Activated T-helper 17 cell treated with anti-CD3 and anti-CD28 coated beads, Interleukin-2, amount 50 U/mL, for 72 hours (primary cell): ENCODE results near the gene GZMM. TPM values are rescaled to one million over a fixed set of nuclear protein-coding genes. Genes with fewer than 3 reads are reported as not detected.
A peak's percentile ranks its signal among the peaks of the same experiment; 100 is the strongest.

Source experiments
- ATAC-seq: fragments of 150-1000 bp; cut with Tn5 transposase; replicated peaks from 2 replicates; pipeline ENCODE4 v1.10.0; 2021; ENCODE audit warnings: mild to moderate bottlenecking, moderate library complexity
- H3K27ac Mint-ChIP-seq: one replicate; pipeline ENCODE4 v1.8.0; 2022; ENCODE audit warnings: mixed read lengths
- H3K27me3 Mint-ChIP-seq: one replicate; pipeline ENCODE4 v1.8.0; 2022; ENCODE audit warnings: mixed read lengths
- H3K36me3 Mint-ChIP-seq: one replicate; pipeline ENCODE4 v1.8.0; 2022; ENCODE audit warnings: low read depth, mild to moderate bottlenecking, mixed read lengths
- H3K4me1 Mint-ChIP-seq: one replicate; pipeline ENCODE4 v1.8.0; 2022; ENCODE audit warnings: mixed read lengths
- H3K4me3 Mint-ChIP-seq: one replicate; pipeline ENCODE4 v1.8.0; 2022; ENCODE audit warnings: mild to moderate bottlenecking, mixed read lengths
- H3K9me3 Mint-ChIP-seq: one replicate; pipeline ENCODE4 v1.8.0; 2022; ENCODE audit warnings: mixed read lengths
- total RNA-seq, 2 donors: library from RNA; stranded (reverse); gene quantifications; one replicate each; pipeline ENCODE4 v1.2.3, GENCODE V29; 2022

GZMM gene
- total RNA-seq, 2 donors from 2014 or later: 30.5 to 31.3 TPM

DNA sequence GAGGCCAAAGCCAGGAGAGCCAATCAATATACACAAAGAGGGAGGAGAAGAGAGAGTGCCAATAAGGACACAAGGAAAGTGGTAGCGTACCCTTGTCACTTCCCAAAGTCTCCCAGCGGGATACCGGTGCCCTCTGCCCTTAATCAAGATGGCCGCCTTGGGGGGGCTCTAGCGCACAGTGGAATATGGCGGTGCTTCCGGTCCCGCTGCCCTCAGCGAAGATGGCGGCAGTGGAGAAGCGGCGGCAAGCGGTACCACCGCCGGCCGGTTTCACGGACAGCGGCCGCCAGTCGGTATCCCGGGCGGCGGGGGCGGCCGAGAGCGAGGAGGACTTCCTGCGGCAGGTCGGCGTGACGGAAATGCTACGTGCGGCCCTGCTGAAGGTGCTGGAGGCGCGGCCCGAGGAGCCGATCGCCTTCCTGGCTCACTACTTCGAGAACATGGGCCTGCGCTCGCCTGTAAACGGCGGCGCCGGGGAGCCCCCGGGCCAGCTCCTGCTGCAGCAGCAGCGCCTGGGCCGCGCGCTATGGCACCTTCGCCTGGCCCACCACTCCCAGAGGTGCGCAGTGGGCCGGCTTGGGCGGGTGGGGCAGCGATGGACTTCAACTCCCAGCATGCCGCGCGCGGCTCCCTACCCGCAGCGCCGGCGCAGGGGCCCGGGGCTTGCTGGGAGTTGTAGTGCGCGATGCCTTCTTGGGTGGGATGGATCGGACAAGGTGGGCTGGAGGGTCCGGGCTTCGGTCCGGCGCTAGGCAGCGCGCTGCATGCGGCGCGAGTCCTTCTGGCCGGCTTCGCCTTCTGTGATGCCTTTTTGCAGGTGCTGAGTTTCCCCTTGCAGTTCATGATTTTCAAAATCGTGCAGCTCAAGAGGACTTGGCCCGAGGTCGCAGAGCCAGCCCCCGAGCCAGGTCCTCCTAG, 36.3 kb upstream of the GZMM start, which contains the start of gene TPGS1:
Gene TPGS1 (plus strand): TSS at position 212 of the 918 bp plus-strand sequence. CDS start 10 bp downstream, at position 222.
- Mint-ChIP-seq H3K4me3 (peak within 1 kb of the TSS; percentile 87), H3K4me1 (peaks cover 22% of the 10 kb centered on the region), H3K9me3 (no peaks in the 10 kb centered on the region), H3K27me3 (no peaks in the 10 kb centered on the region), H3K27ac (peak within 1 kb of the TSS; percentile 99), H3K36me3 (peaks cover 14% of the 10 kb centered on the region)
- ATAC-seq: peak; percentile 68

DNA sequence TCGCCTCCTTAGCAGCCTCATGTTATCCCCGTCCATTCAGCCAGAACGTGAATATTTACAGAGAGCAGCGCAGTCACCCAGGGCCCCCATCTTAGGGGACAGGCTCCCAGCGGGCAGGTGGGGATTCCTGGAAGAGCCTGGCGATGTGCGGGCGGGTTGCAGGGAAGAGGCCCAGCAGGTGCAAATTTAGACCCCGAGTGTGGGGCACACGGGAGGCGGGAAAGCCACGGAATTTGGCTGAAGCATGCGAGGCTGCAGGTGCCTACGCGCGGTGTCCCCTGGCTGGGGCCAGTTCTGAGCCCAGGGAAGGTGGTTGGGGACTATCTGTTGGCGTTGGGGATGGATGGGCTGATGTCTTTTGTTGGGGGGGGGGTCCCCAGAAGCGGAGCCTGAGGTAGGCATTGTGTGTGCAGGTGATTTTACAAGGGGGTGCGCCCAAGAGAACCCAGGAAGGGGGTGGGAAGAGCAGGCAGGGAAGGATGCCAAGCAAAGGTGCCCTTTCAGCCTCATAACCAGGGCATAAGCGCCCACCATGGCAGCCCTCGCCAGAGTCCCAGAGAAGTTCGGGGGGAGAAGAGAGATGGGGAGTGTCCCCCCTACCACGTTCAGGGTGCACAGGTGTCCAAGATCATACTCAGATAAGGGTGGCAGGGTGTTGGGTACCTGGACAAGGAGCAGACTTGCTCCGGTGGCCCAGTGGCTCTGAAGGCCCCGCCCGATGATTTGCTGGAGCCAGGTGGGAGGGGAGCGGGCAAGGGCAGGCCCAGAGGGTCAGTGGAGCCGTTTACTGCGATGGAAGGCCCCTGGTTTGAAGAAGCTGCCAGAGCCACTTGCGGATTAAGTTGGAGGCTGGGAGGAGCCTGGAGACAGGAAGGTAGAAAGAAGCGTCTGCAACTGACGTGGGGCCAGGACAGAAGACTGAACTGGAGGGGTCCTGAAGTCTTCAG, 35.4 kb upstream of the GZMM start:
- Mint-ChIP-seq H3K9me3 (no peaks in the 10 kb centered on the region), H3K27ac (peak overlapping the region; percentile 93), H3K27me3 (no peaks in the 10 kb centered on the region), H3K4me3 (peak overlapping the region; percentile 87), H3K4me1 (peaks cover 22% of the 10 kb centered on the region), H3K36me3 (peaks cover 14% of the 10 kb centered on the region)
- no peak for ATAC-seq

DNA sequence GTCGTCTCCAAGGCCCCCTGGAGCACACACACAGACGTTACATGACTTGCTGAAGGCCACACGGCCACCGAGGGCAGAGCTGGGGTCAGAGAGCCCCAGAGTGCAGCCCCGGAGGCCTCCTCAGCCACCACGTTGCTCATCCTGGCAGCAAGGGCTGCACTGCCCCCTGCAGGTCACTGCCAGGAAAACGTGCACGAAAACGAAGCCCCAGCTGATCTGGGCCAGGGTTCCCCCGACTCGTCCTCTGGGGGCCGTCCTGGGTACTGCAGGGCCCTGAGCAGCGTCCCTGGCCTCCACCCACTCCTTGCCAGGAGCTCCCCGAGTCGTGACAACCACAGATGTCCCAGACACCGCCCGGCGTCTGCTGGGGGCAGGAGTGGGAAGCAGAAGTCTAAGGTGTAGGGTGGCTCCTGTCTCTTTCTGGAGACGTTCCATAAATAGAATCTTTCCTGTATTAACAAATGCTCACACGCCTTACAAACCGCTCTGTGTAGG, 33.2 kb upstream of the GZMM start:
- H3K27me3 Mint-ChIP-seq: no peaks in the 10 kb centered on the region
- H3K9me3 Mint-ChIP-seq: no peaks in the 10 kb centered on the region
- H3K36me3 Mint-ChIP-seq: peaks cover 14% of the 10 kb centered on the region
- peak overlapping the region; percentile 87 for H3K4me3 Mint-ChIP-seq
- peak; percentile 49 for ATAC-seq
- peak overlapping the region; percentile 99 for H3K27ac Mint-ChIP-seq
- peaks cover 26% of the 10 kb centered on the region for H3K4me1 Mint-ChIP-seq

DNA sequence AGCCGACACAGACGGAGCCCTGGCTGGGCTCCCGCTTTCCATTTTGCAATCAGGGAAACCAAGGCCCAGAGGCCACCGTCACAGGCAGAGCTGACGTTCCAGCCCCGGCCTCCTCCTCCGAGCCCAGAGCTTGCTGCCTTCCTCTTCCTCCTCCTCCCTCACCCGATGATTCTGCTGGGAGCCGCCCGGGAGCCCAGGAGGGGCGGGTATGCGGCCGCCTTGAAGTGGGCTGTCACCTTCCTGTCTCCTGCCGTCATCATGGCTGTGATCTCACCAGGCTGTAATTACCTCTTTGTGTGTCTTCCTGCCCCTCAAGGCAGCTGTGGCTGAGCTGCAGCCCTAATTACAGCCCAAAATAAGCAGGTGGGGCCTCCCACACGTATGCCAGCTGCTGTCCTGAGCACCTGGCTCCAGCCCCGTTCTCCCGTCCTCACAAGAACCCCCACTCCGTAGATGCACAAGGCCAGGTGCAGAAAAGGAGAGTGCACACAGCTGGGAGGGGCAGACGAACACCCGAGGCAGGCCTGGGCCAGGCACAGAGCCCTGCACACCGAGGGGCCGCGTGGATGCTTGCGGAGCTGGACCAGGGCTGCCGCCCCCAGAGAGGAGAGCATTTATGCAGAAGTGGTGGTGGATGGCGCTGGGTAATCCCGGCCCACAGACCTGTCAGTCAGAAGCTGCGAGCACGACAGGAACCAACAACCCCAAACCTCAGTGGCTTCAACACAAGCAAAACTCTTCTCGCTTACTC, 32.6 kb upstream of the GZMM start:
- Mint-ChIP-seq H3K9me3 (no peaks in the 10 kb centered on the region), H3K27me3 (no peaks in the 10 kb centered on the region), H3K4me1 (peaks cover 26% of the 10 kb centered on the region), H3K27ac (peak overlapping the region; percentile 99), H3K36me3 (peaks cover 14% of the 10 kb centered on the region), H3K4me3 (peak overlapping the region; percentile 87)
- peak; percentile 53 for ATAC-seq

DNA sequence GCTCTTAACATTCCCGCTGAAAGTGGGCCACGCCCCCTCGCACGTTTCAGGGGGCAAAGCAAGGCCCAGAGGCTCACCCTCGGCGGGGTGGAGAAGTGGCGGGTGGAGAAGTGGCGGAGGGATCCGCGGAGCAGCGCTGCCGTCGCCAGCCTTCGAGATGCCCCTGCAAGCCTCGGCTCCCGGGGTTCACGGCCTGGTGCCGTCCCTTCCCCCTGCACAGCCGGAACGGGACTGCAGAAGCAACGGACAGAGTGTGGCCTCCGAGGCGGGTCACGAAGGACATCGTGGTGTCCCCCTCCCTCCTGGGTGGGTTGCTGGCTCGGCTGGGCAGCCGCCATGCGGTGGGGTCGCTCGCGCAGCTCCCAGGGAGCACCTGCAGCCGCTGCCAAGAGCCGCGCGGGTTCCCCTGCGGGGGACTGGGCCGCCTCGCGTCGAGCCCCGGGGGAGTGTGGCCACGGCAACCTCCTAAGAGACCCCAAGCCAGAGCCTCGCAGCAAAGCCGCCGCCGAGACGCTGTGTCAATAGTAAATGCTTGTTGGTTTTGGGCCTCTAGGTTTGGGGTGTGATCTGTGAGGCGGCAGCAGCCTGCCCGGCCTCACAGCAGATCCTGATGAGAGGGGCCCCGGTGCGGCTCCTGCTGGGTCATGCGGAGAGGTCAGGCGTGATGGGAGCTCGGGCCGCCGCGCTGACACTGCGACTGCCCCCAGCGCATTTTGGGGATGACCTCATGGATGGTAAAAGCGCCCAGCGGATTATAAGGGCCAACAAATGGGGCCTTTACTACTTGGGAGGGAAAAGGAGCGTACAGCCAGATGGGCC, 31.1 kb upstream of the GZMM start:
- no peak overlapping the region for H3K4me3 Mint-ChIP-seq
- peaks cover 6% of the 10 kb centered on the region for H3K36me3 Mint-ChIP-seq
- H3K4me1 Mint-ChIP-seq: peaks cover 30% of the 10 kb centered on the region
- ATAC-seq: no peak
- H3K27ac Mint-ChIP-seq: peak overlapping the region; percentile 99
- H3K9me3 Mint-ChIP-seq: no peaks in the 10 kb centered on the region
- no peaks in the 10 kb centered on the region for H3K27me3 Mint-ChIP-seq

DNA sequence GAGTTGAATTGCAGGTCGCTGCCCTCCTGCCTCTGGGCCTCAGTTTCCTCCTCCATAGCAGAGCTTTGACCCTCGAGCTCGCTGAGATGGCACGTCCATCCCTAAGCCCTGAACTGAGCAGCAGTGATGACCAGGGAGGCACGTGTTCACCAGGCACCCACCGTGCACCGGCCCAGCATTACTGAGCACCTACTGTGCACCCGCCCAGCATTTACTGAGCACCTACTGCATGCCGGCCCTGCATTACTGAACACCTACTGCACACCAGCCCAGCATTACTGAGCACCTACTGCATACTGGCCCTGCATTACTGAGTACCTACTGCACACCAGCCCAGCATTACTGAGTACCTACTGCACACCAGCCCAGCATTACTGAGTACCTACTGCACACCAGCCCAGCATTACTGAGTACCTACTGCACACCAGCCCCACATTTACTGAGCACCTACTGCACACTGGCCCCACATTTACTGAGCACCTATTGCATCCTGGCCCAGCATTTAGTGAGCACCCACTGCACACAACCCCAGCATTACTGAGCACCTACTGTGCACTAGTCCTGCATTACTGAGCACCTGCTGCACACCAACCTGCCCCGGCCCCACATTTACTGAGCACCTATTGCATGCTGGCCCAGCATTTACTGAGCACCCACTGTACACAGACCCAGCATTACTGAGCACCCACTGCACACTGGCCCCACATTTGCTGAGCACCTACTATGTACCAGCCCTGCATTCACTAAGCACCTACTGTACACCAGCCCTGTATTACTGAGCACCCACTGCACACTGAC, 30.3 kb upstream of the GZMM start:
- Mint-ChIP-seq H3K27ac (peak overlapping the region; percentile 18), H3K27me3 (no peaks in the 10 kb centered on the region), H3K9me3 (no peaks in the 10 kb centered on the region), H3K36me3 (peaks cover 6% of the 10 kb centered on the region), H3K4me1 (peaks cover 25% of the 10 kb centered on the region), H3K4me3 (no peak overlapping the region)
- ATAC-seq: no peak

DNA sequence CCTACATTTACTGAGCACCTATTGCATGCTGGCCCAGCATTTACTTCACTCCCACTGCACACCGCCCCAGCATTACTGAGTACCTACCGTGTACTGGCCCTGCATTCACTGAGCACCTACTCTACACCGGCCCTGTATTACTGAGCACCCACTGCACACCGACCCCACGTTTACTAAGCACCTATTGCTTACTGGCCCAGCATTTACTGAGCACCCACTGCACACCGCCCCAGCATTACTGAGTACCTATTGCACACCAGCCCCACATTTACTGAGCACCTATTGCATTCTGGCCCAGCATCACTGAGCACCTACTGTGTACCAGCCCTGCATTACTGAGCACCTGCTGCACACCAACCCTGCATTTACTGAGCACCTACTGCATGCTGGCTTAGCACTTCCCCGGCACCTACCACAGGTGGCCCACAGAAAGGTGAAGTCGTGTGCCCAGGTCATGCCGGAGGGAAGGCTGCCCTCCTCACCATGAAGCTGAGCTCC, 29.6 kb upstream of the GZMM start:
- Mint-ChIP-seq H3K4me1 (peaks cover 20% of the 10 kb centered on the region), H3K36me3 (peaks cover 6% of the 10 kb centered on the region), H3K4me3 (no peak overlapping the region), H3K27me3 (no peaks in the 10 kb centered on the region), H3K9me3 (no peaks in the 10 kb centered on the region), H3K27ac (peak overlapping the region; percentile 18)
- no peak for ATAC-seq

DNA sequence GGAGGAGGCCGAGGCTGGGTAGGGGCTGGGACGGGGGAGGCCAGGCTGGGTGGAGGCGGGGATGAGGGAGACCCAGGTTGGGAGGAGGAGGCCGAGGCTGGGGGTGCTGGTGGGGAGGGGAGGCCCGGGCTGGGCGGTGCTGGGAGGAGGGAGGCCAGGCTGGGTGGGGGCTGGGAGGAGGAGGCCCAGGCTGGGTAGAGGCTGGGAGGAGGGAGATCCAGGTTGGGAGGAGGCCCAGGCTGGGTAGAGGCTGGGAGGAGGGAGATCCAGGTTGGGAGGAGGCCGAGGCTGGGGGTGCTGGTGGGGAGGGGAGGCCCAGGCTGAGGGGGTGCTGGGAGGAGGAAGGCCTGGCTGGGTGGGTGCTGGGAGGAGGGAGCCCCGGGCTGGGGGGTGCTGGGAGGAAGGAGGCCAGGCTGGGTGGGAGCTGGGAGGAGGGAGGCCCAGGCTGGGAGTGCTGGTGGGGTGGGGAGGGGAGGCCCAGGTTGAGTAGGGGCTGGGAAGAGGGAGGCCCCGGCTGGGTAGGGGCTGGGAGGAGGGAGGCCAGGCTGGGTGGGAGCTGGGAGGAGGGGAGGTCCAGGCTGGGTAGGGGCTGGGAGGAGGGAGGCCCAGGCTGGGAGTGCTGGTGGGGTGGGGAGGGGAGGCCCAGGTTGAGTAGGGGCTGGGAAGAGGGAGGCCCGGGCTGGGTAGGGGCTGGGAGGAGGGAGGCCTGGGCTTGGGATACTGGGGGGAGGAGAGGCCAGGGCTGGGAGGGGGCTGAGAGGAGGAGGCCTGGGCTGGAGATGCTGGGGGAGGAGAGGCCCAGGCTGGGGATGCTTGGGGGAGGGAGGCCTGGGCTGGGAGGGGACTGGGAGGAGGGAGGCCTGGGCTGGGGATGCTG, 25.9 kb upstream of the GZMM start:
- Mint-ChIP-seq H3K4me3 (no peak overlapping the region), H3K36me3 (no peaks in the 10 kb centered on the region), H3K9me3 (no peaks in the 10 kb centered on the region), H3K4me1 (peaks cover 12% of the 10 kb centered on the region), H3K27ac (no peak overlapping the region), H3K27me3 (no peaks in the 10 kb centered on the region)
- ATAC-seq: no peak

DNA sequence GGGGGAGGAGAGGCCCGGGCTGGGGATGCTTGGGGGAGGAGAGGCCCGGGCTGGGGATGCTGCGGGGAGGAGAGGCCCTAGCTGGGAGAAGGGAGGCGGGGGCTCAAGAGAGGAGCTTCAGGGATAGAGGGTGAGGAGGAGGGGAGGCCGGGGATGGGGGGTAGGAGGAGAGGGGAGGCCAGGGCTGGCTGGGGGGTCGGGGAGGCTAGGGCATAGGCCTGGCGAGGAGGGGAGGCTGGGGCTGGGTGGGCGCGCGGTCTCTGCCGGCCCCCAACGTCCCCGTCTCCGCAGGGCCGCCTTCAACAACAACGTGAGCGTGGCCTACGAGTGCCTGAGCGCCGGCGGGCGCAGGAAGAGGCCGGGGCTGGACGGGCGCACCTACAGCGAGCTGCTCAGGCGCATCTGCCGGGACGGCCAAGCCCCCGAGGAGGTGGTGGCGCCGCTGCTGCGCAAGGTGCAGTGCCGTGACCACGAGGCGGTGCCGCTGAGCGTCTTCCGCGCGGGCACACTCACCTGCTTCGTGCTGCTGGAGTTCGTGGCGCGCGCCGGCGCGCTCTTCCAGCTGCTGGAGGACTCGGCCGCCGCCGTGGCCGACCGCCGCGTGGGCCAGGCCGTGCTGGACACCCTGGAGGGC, 25.1 kb upstream of the GZMM start:
- Mint-ChIP-seq H3K4me3 (no peak overlapping the region), H3K9me3 (no peaks in the 10 kb centered on the region), H3K27me3 (no peaks in the 10 kb centered on the region), H3K4me1 (peaks cover 12% of the 10 kb centered on the region), H3K36me3 (no peaks in the 10 kb centered on the region), H3K27ac (no peak overlapping the region)
- peak; percentile 77 for ATAC-seq

DNA sequence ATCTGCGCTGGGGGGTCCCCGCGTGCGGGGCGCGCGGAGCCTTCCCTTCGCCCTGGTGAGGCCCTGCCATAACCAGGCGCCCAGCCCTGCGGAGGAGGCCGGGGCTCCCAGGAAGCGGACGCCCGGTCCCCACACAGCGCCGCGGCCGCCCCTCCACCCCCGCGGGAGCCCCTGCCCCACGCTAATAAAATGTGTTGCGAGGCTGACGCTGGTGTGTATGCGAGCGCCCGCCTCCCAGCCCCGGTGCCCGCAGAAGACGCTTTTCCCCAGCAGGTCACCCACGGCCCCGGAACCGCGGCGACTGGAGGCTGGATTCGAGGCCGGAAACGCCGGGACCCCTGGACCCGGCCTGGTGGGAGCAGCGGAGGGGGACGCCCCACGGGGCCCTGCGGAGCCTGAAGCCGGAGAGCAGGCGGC, 24.4 kb upstream of the GZMM start:
- Mint-ChIP-seq H3K27me3 (no peaks in the 10 kb centered on the region), H3K36me3 (no peaks in the 10 kb centered on the region), H3K4me1 (peaks cover 5% of the 10 kb centered on the region), H3K9me3 (no peaks in the 10 kb centered on the region), H3K27ac (no peak overlapping the region), H3K4me3 (no peak overlapping the region)
- ATAC-seq: no peak

DNA sequence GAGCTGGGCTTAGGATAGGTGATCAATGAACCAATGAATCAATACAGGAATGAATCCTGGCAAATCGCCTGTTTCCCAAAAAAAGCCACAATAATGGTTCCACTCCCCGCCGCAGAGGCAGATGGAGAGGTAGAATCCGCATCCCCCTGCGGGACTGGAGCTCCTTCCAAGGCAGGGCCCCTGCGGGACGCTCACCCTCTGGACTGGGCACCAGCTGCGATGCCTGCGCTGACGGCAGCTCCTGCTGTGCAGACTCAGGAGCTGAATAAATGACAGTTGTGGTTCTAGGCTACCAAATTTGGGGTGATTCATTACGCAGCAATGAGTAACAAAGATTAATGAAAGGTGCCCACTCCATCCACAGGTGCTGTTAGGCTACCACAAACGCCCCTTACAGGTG, 21.1 kb upstream of the GZMM start:
- no peak for ATAC-seq
- H3K9me3 Mint-ChIP-seq: no peaks in the 10 kb centered on the region
- peaks cover 3% of the 10 kb centered on the region for H3K27me3 Mint-ChIP-seq
- H3K4me1 Mint-ChIP-seq: no peaks in the 10 kb centered on the region
- no peak overlapping the region for H3K27ac Mint-ChIP-seq
- H3K4me3 Mint-ChIP-seq: no peak overlapping the region
- H3K36me3 Mint-ChIP-seq: no peaks in the 10 kb centered on the region
